Heart left ventricle (tissue), 16 donors: ENCODE data around the gene UBR3. TPM values are rescaled to one million over a fixed set of nuclear protein-coding genes. Genes with fewer than 3 reads are reported as not detected.

ENCODE experiments used
- ATAC-seq, 4 donors: fragments of 200-7000 bp; cut with Tn5 transposase; one replicate each; pipeline ENCODE4 v1.9.1; 2020 to 2022; ENCODE audit warnings: moderate library complexity in 4 of 4, mild to moderate bottlenecking in 3 of 4, moderate number of reproducible peaks in 1 of 4
- DNase-seq, 5 donors: peaks; one replicate each; pipeline ENCODE4 v3.0.0-alpha.2; 2020
- H3K27ac ChIP-seq, 12 donors: fragments of 200-600 bp; sonication (generic) in 4 of 12; one replicate each; pipeline versions ENCODE4 v1.5.0 to v1.8.0; 2016 to 2022; ENCODE audit warnings: mild to moderate bottlenecking in 2 of 12
- H3K27me3 ChIP-seq, 9 donors: fragments of 200-600 bp; sonication (generic) in 2 of 9; one replicate each; pipeline versions ENCODE4 v1.5.1 to v1.8.0; 2016 to 2022; ENCODE audit warnings: mild to moderate bottlenecking in 3 of 9
- H3K36me3 ChIP-seq, 9 donors: fragments of 200-600 bp; sonication (generic) in 2 of 9; one replicate each; pipeline versions ENCODE4 v1.5.0 to v1.8.0; 2018 to 2022; ENCODE audit warnings: mild to moderate bottlenecking in 2 of 9
- H3K4me1 ChIP-seq, 12 donors: fragments of 200-600 bp; sonication (generic) in 4 of 12; one replicate each; pipeline versions ENCODE4 v1.5.0 to v1.8.0; 2016 to 2022; ENCODE audit warnings: mild to moderate bottlenecking in 3 of 12
- H3K4me3 ChIP-seq, 12 donors: fragments of 200-600 bp; sonication (generic) in 4 of 12; one replicate each; pipeline versions ENCODE4 v1.5.0 to v1.8.0; 2017 to 2022; ENCODE audit warnings: mild to moderate bottlenecking in 9 of 12, moderate library complexity in 4 of 12
- H3K9me3 ChIP-seq, 12 donors: fragments of 200-600 bp; sonication (generic) in 4 of 12; one replicate each; pipeline versions ENCODE4 v1.5.0 to v1.8.0; 2016 to 2022; ENCODE audit warnings: mild to moderate bottlenecking in 1 of 12
- POLR2A ChIP-seq, 2 donors: fragments of 450-650 bp; IDR thresholded peaks; one replicate each; pipeline ENCODE4 v1.6.1; 2017; ENCODE audit warnings: antibody characterized with exemption in 2 of 2, mild to moderate bottlenecking in 2 of 2, moderate library complexity in 2 of 2
- WGBS, 4 donors: extraction: QIAGEN DNeasy Blood & Tissue Kit in 2 of 4; methylation state at CpG; one replicate each; pipeline versions ENCODE4 v1.1.5 to v1.1.7; 2013 to 2018; 5-methylcytosine and 5-hydroxymethylcytosine counted together
- intact Hi-C, 10 donors: fragments of 100-400 bp; cut with DNase I; formaldehyde crosslinking; loops; one replicate each; pipeline versions ENCODE4 v1.11.1 to v1.14.2; 2022
- polyA plus RNA-seq, 2 donors: library from polyadenylated mRNA; stranded (reverse); fragments of 200-250 nt; gene quantifications; one replicate each; pipeline ENCODE4 v1.2.3, GENCODE V29; 2013
- total RNA-seq, 9 donors: library from RNA; depleted of rRNA in 2 of 9; stranded (reverse); fragments of >200 nt in 2 of 9; fragmentation: NEBNext Ultra II Directional in 3 of 9; extraction: Animal tissue kit (Norgen Biotek cat#: 25700) in 3 of 9; gene quantifications; one replicate each; pipeline versions ENCODE4 v1.1.0 to v1.2.4, GENCODE V29; 2016 to 2023
- TF ChIP-seq, protein P1 (sequence below), 12 donors: fragments of 200-600 bp; sonication (generic) in 4 of 12; IDR thresholded peaks; one replicate each; pipeline versions ENCODE4 v1.5.0 to v1.8.0; 2018 to 2022; ENCODE audit warnings: antibody characterized with exemption in 12 of 12, mild to moderate bottlenecking in 5 of 12
- donor health status: ischemic (EF 13 %, LVEDD 7.1; RV severe dilation, severe dysfunction).
- donor health status: healthy with polysubstance abuse.
- donor health status: DM: no; HTN: yes; CAD: no.
- donor health status: DM: no; HTN: no; CAD: no.
- donor health status: ischemic (EF 25% LVEDD 6.9; RV normal size, moderate dysfunction).
- donor health status: ischemic (EF 25% LVEDD 5.7; RV mildly dilated, moderate dysfunction).
- donor health status: healthy.
- donor health status: DM: yes; HTN: yes; CAD: no.
- donor health status: ischemic (EF 35%, LVEDD 5.7; RV mildly dilated, moderate dysfunction).
- donor health status: nonischemic (EF 11% LVEDD 7.7; RV severe dilation, severe dysfunction).
- donor health status: DM: yes; HTN: yes; CAD: no.
- donor health status: PGD.
- donor health status: ischemic (EF 29% LVEDD 5.4; RV normal size, mild dysfunction).
- donor health status: nonischemic (EF 23%, LVEDD 6.1; RV moderate dilation, normal function).

The UBR3 gene
- total and polyA plus RNA-seq, 11 donors: 34.8 to 137 (median 106) TPM

DNA sequence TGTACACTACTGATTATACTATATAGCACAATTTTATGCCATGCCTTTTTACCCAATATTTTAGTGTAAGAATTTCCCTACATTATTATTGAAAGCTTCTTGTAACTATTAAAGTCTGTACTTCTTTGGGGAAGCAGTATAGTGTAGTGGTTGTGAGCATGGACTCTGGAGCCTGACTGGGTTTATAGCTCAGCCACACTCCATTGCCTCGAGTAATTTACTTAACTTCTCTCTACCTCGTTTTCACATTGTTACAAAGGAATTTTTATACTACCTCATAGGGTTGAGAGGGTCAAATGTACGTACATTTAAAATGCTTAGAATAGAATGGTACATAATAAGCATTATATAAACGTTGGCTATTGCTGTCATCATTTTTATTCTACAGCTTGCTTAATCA lies 139.2 kb downstream of the UBR3 start:
- intact Hi-C loops: no loop called here
- Histone ChIP-seq H3K4me1 (peaks cover 0 to 11% (median 0%) of the 10 kb centered on the region in 12 donors), H3K27me3 (no peaks in the 10 kb centered on the region), H3K9me3 (peaks cover 0 to 10% (median 0%) of the 10 kb centered on the region in 12 donors), H3K36me3 (peaks cover 0 to 65% (median 25%) of the 10 kb centered on the region in 9 donors), H3K27ac (no peak overlapping the region), H3K4me3 (no peak overlapping the region)
- 80 to 86% (median 83%) methylated on average over 4 of the region's 4 CpGs for WGBS, 4 donors
- ATAC-seq (no peak), DNase-seq (no peak)
- no peak for TF ChIP-seq POLR2A (IDR thresholded peaks at IDR 0.05)
- TF ChIP-seq, protein P1, sequence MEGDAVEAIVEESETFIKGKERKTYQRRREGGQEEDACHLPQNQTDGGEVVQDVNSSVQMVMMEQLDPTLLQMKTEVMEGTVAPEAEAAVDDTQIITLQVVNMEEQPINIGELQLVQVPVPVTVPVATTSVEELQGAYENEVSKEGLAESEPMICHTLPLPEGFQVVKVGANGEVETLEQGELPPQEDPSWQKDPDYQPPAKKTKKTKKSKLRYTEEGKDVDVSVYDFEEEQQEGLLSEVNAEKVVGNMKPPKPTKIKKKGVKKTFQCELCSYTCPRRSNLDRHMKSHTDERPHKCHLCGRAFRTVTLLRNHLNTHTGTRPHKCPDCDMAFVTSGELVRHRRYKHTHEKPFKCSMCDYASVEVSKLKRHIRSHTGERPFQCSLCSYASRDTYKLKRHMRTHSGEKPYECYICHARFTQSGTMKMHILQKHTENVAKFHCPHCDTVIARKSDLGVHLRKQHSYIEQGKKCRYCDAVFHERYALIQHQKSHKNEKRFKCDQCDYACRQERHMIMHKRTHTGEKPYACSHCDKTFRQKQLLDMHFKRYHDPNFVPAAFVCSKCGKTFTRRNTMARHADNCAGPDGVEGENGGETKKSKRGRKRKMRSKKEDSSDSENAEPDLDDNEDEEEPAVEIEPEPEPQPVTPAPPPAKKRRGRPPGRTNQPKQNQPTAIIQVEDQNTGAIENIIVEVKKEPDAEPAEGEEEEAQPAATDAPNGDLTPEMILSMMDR (IDR thresholded peaks at IDR 0.05): no peak

DNA sequence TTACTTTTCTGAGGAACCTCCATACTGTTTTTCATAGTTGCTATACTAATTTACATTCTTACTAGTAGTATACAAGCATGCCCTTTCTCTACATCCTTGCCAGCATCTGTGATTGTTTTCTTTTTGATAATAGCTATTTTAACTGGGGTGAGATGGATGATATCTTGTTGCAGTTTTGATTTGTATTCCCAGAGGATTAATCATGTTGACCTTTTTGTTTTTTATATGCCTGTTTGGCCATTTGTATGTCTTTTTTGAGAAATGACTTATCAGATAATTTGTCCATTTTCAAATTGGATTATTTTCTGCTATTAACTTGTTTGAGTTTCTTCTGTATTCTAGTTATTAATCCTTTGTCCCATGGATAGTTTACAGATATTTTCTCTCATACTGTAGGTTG lies 141.5 kb downstream of the UBR3 start:
- Histone ChIP-seq H3K4me1 (no peaks in the 10 kb centered on the region), H3K27me3 (no peaks in the 10 kb centered on the region), H3K4me3 (no peak overlapping the region), H3K36me3 (peaks cover 0 to 43% (median 12%) of the 10 kb centered on the region in 9 donors), H3K9me3 (peaks cover 0 to 10% (median 0%) of the 10 kb centered on the region in 12 donors), H3K27ac (no peak overlapping the region)
- no peak for ATAC-seq
- intact Hi-C loops: no loop called here
- TF ChIP-seq, protein P1 (IDR thresholded peaks at IDR 0.05): no peak
- no peak for DNase-seq

DNA sequence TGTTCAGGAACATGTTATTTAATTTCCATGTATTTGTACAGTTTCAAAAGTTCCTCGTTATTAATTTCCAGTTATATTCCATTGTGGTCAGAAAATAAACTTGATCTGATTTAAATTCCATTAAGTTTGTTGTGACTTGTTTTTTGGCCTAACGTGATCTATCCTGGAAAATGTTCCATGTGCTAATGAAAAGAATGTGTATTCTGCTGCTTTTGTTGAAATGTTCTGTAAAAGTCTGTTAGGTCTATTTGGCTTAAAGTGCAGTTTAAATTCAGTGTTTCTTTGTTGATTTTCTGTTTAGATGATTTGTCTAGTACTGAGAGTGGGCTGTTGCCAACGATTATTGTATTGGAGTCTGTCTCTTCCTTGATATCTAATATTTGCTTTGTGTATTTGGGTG lies 148.0 kb downstream of the UBR3 start:
- Histone ChIP-seq H3K27ac (no peak overlapping the region), H3K4me3 (no peak overlapping the region), H3K36me3 (peaks cover 0 to 31% (median 6%) of the 10 kb centered on the region in 9 donors), H3K4me1 (peaks cover 0 to 3% (median 0%) of the 10 kb centered on the region in 12 donors), H3K9me3 (peaks cover 0 to 20% (median 9%) of the 10 kb centered on the region in 12 donors), H3K27me3 (no peaks in the 10 kb centered on the region)
- TF ChIP-seq, protein P1 (IDR thresholded peaks at IDR 0.05): no peak
- no peak for TF ChIP-seq POLR2A (IDR thresholded peaks at IDR 0.05)
- ATAC-seq (no peak), DNase-seq (no peak)
- WGBS, 4 donors: 88 to 97% (median 92%) methylated on average over 3 of the region's 3 CpGs
- intact Hi-C loops: no loop called here

DNA sequence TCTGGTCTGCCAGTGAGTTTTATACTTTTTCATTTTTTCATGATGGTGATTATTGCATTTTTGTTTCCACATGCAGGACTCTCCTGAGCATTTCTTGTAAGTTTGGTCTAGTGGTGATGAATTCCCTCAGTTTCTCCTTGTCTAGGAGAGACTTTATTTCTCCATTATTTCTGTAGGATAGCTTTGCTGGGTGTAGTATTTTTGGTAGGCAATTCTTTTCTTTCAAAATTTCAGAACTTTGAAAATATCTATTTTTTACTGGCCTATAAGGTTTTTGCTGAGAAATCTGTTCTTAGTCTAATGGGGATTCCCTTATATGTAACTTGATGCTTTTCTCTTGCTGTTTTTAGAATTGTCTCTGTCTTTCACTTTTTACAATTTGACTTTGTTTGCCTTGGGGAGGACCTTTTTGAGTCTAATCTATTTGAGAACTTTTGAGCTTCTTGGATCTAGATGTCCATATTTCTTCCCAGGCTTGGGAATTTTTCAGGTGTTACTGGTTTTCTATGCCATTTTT lies 149.1 kb downstream of the UBR3 start:
- peaks cover 0 to 3% (median 0%) of the 10 kb centered on the region in 12 donors for H3K4me1 ChIP-seq
- peaks cover 0 to 31% (median 7%) of the 10 kb centered on the region in 9 donors for H3K36me3 ChIP-seq
- TF ChIP-seq POLR2A (IDR thresholded peaks at IDR 0.05): no peak
- TF ChIP-seq, protein P1 (IDR thresholded peaks at IDR 0.05): no peak
- no peak overlapping the region for H3K27ac ChIP-seq
- no peaks in the 10 kb centered on the region for H3K27me3 ChIP-seq
- ATAC-seq (no peak), DNase-seq (no peak)
- intact Hi-C loops: no loop called here
- no peak overlapping the region for H3K4me3 ChIP-seq
- H3K9me3 ChIP-seq: peaks cover 0 to 20% (median 9%) of the 10 kb centered on the region in 12 donors
